Measurements from ENCODE around the gene UBE2G1.

The UBE2G1 gene

DNA sequence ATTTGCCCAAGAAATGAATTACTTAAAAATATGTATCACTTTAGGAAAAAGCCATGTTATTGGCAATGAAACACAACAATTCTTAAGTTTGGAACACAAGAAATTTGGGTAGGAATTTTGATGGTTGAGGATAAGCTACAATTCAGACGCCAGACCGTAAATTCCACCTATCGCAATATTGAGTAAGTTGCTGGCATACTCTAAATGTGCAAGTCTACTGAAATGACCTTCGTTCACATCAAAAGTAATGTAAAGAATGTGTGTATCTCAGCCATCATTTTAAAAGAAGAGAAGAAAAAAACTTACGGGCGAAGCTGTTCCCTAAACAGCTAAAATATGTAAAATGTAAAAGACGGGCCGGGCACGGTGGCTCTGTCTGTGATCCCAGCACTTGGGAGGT, 33.4 kb downstream of the UBE2G1 start:
- DNase-seq: peak; percentile 22

- peak; percentile 45 for DNase-seq
Observed at GRCh38 chr17:4332296-4332970, 34.0 kb downstream of the UBE2G1 start.

DNA sequence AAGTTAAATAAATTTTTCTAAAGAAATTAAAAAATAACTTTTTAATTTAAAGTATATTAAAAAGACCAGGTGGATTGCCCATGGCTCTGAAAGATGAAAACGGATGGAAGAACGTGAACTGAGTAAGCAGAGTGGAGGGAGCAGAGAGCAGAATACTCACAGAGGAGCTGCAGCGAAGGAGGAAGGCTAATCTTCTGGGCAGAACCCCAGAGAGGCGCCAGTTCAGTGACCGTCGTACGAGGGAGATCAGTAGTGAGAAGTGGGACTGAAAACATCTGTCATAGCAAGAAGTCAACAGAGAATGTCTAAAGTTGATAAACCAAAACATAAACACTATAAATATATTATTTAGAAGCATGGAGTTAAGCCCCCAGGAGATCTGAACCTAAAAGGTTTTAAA, 34.9 kb downstream of the UBE2G1 start:
- DNase-seq: no peak

GRCh38 chr17:4329838-4330237, 36.6 kb downstream of the UBE2G1 start:
- peak; percentile 98 for DNase-seq

GRCh38 chr17:4327606-4328005, 38.9 kb downstream of the UBE2G1 start:
- peak; percentile 88 for DNase-seq

GRCh38 chr17:4326608-4327007, 39.9 kb downstream of the UBE2G1 start:
- no peak for DNase-seq

DNA sequence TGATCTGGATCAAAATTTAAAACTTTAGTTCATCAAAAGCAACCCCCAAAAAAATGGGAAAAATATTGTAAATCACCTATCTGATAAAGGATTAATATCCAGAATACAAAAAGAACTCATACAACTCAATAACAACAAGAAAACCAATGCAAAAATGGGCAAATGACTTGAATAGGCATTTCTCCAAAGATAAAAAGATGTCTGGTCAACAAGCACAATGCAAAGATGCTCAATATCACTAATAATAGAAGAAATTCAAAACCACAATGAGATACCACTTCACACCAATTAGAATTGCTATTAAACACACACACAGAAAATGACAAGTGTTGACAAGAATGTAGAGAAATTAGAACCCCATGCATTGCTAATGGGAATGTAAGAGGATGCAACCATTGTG, 40.4 kb downstream of the UBE2G1 start:
- no peak for DNase-seq

DNA sequence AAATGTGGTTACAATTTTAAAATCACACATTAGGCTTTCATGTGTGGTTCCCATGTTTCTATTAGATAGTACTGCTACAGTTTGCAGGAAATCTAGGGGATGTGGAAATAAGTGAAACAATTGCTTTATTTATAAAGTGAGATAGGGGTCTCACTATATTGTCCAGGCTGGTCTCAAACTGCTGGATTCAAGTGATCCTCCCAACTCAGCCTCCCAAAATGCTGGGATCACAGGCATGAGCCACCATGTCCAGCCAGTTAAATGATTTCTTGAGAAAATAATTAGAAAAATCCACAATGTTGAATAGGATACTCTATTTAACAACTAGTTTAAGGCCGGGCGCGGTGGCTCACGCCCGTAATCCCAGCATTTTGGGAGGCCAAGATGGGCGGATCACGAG, 42.0 kb downstream of the UBE2G1 start:
- DNase-seq: no peak

DNA sequence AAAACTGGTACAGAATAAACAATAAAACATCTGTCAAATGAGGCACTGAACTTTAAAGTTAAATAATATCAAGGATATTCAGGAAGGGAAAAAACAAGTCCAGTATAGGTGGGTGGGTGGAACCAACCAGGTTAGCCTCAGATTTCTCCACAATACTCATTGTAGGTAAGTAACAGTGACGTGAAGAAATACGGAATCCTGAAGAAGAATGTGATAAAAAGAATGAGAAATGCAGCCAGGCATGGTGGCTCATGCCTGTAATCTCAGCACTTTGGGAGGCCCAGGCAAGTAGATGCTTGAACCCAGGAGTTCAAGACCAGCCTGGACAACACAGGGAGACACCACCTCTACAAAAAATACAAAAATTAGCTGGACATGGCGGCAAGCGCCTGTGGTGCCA, 47.3 kb downstream of the UBE2G1 start:
- DNase-seq: no peak

GRCh38 chr17:4318596-4318995, 47.9 kb downstream of the UBE2G1 start:
- DNase-seq: no peak

GRCh38 chr17:4318186-4318585, 48.3 kb downstream of the UBE2G1 start:
- no peak for DNase-seq

DNA sequence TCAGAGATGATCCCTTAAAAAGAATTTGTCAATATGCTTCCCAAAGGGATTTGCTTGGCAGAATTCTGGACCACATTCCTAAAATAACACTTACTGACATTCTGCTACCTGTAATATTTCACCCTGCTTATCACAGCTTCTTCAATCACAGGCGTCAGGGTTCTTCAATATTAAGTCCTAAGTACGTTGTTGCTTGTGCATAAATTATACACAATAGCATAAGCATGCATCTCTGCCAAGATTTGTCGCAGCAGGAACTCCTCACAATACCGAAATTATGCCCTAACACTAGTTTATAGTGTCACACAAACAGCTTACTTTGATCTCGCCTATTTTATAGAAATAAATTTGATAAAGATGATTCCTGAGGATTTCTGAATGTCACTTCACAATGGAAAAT, 48.9 kb downstream of the UBE2G1 start:
- no peak for DNase-seq

DNA sequence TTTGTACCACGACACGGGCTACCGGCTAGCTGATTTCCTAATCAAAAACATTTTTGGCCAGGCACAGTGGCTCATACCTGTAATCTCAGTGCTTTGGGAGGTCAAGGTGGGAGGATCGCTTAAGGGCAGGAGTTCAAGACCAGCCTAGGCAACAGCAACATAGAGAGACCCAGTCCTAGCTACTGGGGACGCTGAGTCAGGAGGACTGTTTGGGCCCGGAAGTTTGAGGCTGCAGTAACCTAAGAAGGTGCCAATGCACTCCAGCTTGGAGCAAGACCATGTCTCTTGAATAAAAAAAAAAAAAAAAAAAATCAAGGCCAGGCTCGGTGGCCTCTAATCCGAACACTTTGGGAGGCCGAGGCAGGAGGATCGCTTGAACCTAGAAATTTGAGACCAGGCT, 49.8 kb downstream of the UBE2G1 start:
- DNase-seq: no peak

DNA sequence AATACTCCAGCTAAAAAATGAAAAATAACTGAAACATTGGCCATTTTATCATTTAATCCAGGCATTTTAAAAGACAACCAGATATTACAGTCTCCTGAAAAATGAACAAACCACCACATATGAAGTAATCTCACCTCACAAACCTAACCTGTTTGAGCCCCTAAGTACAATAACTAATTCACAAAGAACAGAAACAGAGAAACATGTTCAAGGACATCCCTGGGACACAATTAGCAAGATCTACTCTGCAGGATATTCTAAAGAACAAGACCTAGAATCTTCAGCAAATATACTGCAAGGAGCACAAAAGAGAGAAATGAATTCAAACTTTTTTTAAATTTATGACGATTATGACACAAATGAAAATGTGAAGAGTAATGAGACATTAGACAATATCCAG, 51.9 kb downstream of the UBE2G1 start:
- no peak for DNase-seq

DNA sequence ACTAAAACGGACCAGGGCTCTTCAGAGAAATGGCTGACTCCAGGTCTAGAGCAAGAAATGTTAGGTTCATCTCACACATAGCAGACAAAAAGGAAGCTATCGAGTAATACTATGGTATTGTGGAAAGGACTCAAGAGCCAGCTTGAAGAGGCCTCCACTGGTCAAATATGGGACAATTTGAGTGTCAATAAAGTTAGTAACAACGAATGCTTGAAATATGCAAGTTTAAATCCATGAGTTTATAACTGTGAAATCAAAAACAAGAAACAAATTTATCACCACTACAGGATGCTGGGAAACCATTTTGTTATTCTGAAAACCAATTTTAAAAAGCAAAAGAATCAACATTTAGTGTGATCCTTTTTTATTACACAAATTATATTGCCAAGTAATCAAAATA, 52.3 kb downstream of the UBE2G1 start:
- DNase-seq: no peak

DNA sequence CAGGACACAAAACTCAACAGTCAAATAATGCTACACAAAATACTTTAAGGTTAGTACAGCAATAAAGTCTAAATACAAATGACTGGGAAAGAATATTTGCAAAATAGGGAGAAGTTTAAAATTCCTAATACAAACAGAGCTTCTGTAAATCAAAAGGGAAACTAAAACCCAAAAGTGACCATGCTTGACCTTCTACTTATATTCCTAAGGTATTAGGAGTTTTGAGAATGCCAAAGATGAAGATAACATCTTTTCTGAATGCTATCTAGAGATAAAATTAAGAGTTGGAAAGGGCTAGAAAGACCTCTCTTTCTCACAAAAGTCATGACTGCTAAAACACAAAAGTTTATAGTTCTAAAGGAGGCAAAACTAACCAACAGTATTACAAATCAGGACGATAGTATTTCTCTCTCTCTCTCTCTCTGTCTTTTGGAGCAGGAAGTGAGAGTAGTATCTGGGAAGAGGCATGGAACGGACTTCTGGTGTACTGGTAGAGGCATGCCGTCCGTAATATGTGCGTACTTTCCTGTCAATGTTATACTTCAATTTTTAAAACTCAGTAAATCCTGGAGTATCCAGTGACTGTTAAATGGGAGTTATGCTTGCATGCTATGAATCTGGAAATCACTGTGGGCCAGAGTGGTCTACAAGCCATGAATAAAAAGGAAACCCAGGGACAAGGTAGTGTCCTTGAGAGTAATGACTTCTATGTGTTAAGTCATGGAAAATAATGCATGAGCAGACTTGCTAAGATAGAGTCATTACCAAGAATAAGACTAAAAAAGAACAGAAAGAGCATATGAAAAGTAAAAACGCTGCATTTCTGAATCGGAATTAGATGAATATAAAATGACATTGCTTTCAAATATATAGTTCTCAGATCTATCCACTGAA, 53.0 kb downstream of the UBE2G1 start:
- no peak for DNase-seq

DNA sequence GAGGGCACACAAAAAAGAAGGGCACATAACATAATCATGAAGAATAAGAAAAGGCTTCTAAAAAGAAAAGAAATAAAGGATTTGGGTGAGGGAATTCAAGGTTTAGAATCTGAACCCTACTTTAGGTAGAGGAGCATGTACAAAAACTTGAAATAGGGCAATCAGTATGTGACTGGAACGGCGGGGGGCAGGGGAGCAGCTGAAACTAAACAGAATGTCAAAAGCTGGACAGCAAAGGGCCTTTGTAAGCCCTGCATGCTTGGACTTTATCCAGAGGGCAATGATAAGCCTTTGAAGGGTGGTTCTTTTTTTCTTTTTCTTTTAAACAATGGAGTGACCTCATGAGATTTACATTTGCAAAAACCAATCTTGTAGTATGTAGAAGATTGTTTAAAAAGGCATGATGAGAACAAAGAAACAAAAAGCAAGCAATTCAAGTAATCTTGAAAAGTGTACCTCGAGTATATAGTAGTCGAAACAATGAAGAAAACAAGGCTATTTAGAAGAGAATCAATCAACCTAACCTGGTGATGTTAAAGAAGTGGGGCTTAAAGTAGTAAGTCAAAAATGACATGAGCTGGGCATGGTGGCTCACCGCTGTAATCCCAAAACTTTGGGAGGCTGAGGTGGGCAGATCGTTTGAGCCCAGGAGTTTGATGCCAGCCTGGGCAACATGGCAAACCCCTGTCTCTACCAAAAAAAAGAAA, 56.0 kb downstream of the UBE2G1 start:
- no peak for DNase-seq

DNA sequence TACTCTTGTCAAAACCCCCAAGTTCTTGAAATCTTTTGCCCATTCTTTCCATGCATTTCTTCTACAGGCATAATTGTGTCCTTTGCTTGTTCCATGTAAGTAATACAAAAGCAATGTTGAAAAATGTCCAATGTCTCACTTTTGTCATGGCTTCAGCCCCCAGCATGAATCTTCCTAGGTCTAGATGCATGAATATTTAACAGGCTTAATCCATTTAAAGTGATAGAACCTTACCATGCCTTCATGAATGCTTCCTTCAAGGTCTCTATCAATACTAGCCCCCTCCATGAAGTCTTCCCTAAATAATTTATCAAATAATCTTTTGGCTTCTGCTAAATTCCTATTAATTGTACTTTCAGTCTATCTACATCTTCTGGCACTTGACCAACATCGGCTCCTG, 56.6 kb downstream of the UBE2G1 start:
- DNase-seq: no peak

DNA sequence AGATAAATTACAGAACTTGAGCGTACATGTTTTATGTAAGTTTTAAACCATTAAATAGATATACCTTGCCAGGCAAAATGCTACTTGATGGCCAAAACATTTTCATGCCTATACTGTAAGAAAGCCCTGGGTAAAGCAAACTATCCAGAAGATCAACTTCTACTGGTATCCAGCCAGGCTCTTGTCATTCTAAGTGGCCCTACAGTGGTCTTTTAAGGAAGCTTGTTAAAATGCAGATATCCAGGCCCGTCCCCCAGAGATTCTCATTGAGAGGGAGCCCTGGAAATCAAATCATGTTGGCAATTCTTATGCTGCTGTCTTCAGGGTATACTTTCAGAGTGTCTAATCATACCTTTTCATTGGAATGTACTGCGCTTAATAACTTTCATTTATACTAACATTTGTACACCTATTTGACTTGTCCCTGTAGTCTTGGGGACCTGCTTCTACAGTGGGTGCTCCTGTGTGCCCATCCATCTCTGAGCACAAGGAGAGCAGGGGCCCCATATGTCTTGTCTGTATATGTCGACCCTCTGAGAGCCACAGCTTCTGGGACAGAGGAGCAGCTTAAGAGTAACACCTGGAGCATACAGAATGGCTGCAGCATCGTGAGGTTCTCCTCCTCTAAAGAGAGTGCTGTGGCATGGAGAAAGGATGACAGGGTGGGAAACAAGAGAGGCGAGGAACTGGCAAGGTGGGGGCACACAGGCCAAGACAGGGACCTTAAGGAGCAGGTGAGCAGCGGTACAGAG, 59.1 kb downstream of the UBE2G1 start:
- DNase-seq: no peak

- no peak for DNase-seq
Observed at GRCh38 chr17:4305224-4305623, 61.3 kb downstream of the UBE2G1 start.

GRCh38 chr17:4304417-4305027, 62.0 kb downstream of the UBE2G1 start:
- DNase-seq: peak; percentile 51

DNA sequence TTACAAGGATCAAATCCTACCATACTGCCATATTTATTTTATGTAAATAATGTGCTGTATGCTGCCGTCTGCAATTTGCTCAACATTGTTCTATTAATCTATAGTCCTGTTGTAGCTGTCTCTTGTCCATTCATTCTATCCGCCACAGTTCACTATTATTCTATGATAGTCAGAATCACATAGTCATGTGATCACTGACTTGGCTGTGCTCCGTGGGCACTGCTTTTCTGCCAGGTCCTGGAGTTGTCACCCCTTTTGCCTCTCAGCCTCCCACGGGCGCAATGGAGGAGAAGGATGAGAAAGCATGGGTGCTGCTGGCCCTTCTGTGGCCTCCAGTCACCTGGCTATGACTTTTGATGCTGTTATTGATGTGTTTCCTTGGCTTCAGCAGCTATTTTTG, 65.4 kb downstream of the UBE2G1 start:
- no peak for DNase-seq

DNA sequence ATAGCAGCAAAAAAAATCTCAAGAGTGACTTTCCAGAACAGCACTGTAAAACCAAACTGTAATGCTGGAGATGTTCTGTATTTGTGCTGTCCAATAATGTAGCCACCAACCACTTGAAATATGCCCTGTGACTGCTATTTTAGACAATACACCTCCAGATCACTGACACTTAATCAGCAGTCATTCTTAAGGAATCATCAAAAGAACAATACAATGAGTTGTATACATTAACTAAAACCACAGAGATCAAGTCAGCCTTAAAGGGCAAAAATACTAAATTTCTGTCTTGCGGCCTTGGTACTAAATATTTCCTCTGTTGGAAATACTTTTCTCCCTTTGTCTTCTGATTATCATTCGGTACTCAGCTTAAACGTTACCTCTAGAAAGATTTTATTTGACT, 69.1 kb downstream of the UBE2G1 start:
- no peak for DNase-seq
